NT2/D1 (cell line): Measurements from ENCODE around the gene FCRL6.

Source experiments
- DNase-seq: peaks from one replicate; pipeline ENCODE4 v3.0.0-alpha.2; 2011; ENCODE audit warnings: low read depth, low spot score
- H3K27me3 ChIP-seq: 2 replicates; pipeline ENCODE4 v1.6.0; 2011; ENCODE audit warnings: mild to moderate bottlenecking; ENCODE audit not compliant: insufficient read length, insufficient read depth
- H3K36me3 ChIP-seq: 2 replicates; pipeline ENCODE4 v1.6.1; 2011; ENCODE audit warnings: mild to moderate bottlenecking, low read length, mixed read lengths; ENCODE audit not compliant: insufficient read depth, insufficient read length
- H3K4me1 ChIP-seq: 2 replicates; pipeline ENCODE4 v1.5.1; 2011; ENCODE audit not compliant: insufficient read depth, insufficient read length
- H3K4me3 ChIP-seq: 2 replicates; pipeline ENCODE4 v1.5.1; 2011; ENCODE audit warnings: low read depth; ENCODE audit not compliant: insufficient read length
- H3K9ac ChIP-seq: 2 replicates; pipeline ENCODE4 v1.6.0; 2011; ENCODE audit warnings: low read depth; ENCODE audit not compliant: insufficient read length
- H3K9me3 ChIP-seq: 2 replicates; pipeline ENCODE4 v1.5.1; 2011; ENCODE audit warnings: mild to moderate bottlenecking, low read length; ENCODE audit not compliant: insufficient read depth
- SUZ12 ChIP-seq: IDR thresholded peaks from 2 replicates; pipeline ENCODE4 v1.6.1; 2011; ENCODE audit not compliant: insufficient read length, insufficient read depth; ENCODE audit errors: extremely low read depth
- YY1 ChIP-seq: IDR thresholded peaks from 2 replicates; pipeline ENCODE4 v1.6.1; 2011; ENCODE audit not compliant: insufficient read length, insufficient read depth
- ZNF274 ChIP-seq: IDR thresholded peaks from 2 replicates; pipeline ENCODE4 v1.6.1; 2011; ENCODE audit warnings: mild to moderate bottlenecking, low read depth, low read length

Gene FCRL6, protein sequence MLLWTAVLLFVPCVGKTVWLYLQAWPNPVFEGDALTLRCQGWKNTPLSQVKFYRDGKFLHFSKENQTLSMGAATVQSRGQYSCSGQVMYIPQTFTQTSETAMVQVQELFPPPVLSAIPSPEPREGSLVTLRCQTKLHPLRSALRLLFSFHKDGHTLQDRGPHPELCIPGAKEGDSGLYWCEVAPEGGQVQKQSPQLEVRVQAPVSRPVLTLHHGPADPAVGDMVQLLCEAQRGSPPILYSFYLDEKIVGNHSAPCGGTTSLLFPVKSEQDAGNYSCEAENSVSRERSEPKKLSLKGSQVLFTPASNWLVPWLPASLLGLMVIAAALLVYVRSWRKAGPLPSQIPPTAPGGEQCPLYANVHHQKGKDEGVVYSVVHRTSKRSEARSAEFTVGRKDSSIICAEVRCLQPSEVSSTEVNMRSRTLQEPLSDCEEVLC

DNA sequence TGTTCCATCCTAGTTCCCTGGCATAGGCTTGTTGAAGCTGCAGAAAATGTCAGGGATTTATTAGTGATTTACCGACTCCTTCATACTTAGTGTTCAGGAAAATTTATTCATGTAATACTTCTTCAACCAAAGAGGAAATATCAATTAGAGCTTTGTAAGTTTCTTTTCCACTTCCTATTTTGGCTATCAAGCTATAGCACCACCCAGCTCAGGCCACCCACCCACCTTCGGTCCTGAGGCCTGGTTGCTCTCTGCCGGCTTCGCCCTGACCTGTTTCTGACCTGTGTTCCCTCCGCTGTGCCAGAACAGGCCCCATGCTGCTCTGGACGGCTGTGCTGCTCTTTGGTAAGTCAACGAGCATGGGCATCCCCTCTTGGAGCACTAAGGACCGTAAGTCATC, at the start of gene FCRL6:
TSS of gene FCRL6 (plus strand) at position 250 of the 400 bp plus-strand sequence. CDS start at position 315, 65 bp downstream.
- no peak for DNase-seq
- no peaks in the 10 kb centered on the region for H3K27me3 ChIP-seq
- H3K36me3 ChIP-seq: no peaks in the 10 kb centered on the region
- no peak within 1 kb of the TSS for H3K4me3 ChIP-seq
- no peaks in the 10 kb centered on the region for H3K9me3 ChIP-seq
- H3K9ac ChIP-seq: no peak within 1 kb of the TSS
- TF ChIP-seq SUZ12 (no peak), ZNF274 (no peak), YY1 (no peak)
- no peaks in the 10 kb centered on the region for H3K4me1 ChIP-seq

DNA sequence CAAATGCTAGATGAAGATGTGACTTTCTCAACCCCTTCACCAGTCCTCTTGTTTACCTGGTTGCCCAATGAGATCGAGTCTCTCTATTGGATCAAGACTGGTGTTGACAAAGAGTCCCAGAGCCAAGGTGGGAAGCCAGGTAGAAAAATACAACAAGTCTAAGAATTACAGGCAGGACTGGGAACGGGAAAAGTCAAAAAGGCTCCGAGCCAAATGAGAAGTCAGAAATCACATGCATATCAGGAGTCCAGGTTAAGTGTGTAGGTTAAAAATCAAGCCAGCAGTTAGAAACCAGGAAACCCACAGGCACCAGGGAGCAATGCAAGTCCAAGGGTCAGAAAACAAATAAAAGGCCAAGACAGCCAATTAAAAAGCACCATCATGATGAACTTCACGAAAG, 48.8 kb upstream of the FCRL6 start:
- H3K36me3 ChIP-seq: no peaks in the 10 kb centered on the region
- no peak overlapping the region for H3K9ac ChIP-seq
- no peaks in the 10 kb centered on the region for H3K4me1 ChIP-seq
- H3K4me3 ChIP-seq: no peak overlapping the region
- TF ChIP-seq YY1 (no peak), ZNF274 (no peak), SUZ12 (no peak)
- H3K9me3 ChIP-seq: no peaks in the 10 kb centered on the region
- DNase-seq: no peak
- H3K27me3 ChIP-seq: no peaks in the 10 kb centered on the region

DNA sequence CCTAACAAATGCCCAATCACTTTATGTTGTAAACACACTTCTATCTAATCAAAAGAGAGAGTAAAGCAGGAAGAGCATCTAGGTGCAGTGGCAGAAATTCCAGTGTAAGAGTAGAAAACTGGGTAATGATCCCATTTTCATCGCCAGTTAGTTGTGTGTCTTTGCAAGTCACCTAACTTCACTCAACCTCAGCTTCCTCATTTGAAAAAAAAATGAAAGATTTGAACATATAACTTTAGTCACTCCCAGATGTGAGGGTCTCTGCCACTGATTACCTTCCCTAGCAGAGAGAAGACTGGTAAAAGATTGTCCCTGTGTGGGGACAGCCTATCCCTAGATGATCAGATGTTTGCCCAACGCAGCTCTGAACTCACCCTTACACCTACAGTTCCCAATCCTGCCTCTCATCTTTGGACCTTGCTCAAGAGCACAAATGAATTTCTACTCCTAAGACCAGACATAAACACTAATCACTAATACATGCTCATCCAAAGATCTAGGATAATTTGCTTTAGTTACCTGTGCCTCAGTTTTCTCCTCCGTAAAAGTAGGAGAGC, 46.6 kb upstream of the FCRL6 start:
- TF ChIP-seq SUZ12: no peak
- TF ChIP-seq ZNF274: no peak
- no peak for TF ChIP-seq YY1
- no peaks in the 10 kb centered on the region for H3K4me1 ChIP-seq
- H3K36me3 ChIP-seq: no peaks in the 10 kb centered on the region
- DNase-seq: no peak
- H3K27me3 ChIP-seq: no peaks in the 10 kb centered on the region
- H3K9me3 ChIP-seq: no peaks in the 10 kb centered on the region
- no peak overlapping the region for H3K9ac ChIP-seq
- H3K4me3 ChIP-seq: no peak overlapping the region

DNA sequence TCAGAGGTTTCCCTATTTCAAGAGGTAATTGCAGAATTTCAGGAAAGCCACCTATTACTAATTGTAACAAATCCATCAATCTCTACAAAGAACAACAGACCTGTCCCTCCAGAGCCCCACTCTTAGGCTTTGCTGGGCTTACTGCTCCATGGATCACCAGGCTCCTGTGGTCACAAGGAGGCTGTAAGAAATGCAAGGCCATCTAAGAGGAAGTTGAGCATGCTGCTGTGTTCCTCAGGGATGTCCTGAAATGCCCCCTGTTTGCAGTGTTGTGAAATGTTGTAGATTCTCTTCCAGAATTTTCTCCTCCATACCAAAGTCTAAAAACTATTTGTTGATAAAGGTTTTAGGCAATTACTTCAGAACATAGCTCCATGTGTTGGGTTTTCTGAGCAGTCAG, 45.8 kb upstream of the FCRL6 start:
- Histone ChIP-seq H3K4me1 (no peaks in the 10 kb centered on the region), H3K9ac (no peak overlapping the region), H3K36me3 (no peaks in the 10 kb centered on the region), H3K4me3 (no peak overlapping the region), H3K9me3 (no peaks in the 10 kb centered on the region), H3K27me3 (no peaks in the 10 kb centered on the region)
- no peak for DNase-seq
- TF ChIP-seq SUZ12 (no peak), YY1 (no peak), ZNF274 (no peak)

DNA sequence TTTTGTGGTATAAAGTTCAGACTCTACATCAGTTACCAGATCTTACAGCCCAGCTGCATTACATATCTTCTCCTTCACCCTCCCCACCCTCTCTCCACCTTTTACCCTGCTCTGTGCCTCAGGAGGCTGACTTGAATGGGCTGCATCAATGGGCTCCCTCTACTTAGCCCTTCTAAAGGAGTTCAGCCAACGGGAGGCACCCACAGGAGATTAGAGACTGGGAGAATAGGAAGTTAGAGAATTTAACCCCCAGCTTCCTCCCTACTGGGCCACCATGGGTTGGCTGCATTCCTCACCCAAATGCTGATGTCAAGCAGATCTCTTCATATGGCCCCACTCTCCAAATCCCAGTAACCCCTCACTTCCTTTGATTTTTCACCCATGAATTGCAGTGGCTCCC, 38.5 kb upstream of the FCRL6 start:
- Histone ChIP-seq H3K36me3 (no peaks in the 10 kb centered on the region), H3K27me3 (no peaks in the 10 kb centered on the region), H3K9ac (no peak overlapping the region), H3K4me3 (no peak overlapping the region), H3K4me1 (no peaks in the 10 kb centered on the region), H3K9me3 (peaks cover 8% of the 10 kb centered on the region; the same call in 1 of the 2 replicates)
- no peak for TF ChIP-seq ZNF274
- TF ChIP-seq SUZ12: no peak
- no peak for TF ChIP-seq YY1
- no peak for DNase-seq

DNA sequence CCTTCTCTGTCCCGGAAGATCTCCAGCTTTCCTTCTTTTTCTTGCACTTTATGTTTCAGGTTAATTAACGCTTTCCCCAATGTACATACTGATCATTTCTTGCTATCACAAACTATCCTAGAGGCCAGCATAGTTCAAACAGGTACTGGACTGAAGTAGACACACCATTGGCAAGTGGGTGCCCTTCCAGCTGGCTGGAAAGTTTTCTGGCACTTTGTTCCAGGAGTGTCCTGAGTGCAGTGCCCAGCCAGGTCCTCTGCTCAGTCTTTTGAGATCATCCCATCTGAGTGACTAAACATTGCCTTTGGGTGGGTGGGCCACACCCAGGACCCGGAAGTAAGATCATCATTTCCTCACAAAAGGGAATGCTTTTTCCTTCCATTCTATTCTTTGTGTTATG, 36.4 kb upstream of the FCRL6 start:
- Histone ChIP-seq H3K36me3 (no peaks in the 10 kb centered on the region), H3K4me3 (no peak overlapping the region)

More for the DNA sequence above, 36.4 kb upstream of the FCRL6 start:
- no peaks in the 10 kb centered on the region for H3K4me1 ChIP-seq
- H3K27me3 ChIP-seq: no peaks in the 10 kb centered on the region
- TF ChIP-seq YY1 (no peak), ZNF274 (no peak), SUZ12 (no peak)
- H3K9ac ChIP-seq: no peak overlapping the region
- no peak for DNase-seq
- H3K9me3 ChIP-seq: peaks cover 8% of the 10 kb centered on the region; the same call in 1 of the 2 replicates
